GM18526 (cell line): ENCODE data around the gene SPEG.

ENCODE experiments used
- POLR2A ChIP-seq: IDR thresholded peaks from 3 replicates; pipeline ENCODE4 v1.6.1; 2011; ENCODE audit not compliant: insufficient read length; ENCODE audit errors: extremely low read depth

SPEG gene

GRCh38 chr2:219509780-219510511 lies 75.3 kb downstream of the SPEG start:
- no peak for TF ChIP-seq POLR2A

GRCh38 chr2:219510512-219511135 lies 76.0 kb downstream of the SPEG start:
- no peak for TF ChIP-seq POLR2A

GRCh38 chr2:219511547-219512325 lies 77.1 kb downstream of the SPEG start:
- no peak for TF ChIP-seq POLR2A

GRCh38 chr2:219512524-219513216 lies 78.0 kb downstream of the SPEG start:
- no peak for TF ChIP-seq POLR2A

- TF ChIP-seq POLR2A: no peak
Observed at GRCh38 chr2:219513787-219514186, 79.1 kb downstream of the SPEG start.

GRCh38 chr2:219514196-219514761 lies 79.6 kb downstream of the SPEG start, which contains the start of gene ASIC4:
Gene ASIC4 (plus strand): TSS chr2:219514482. CDS start chr2:219514725, 243 bp downstream.
- no peak for TF ChIP-seq POLR2A

GRCh38 chr2:219514836-219515235 lies 80.2 kb downstream of the SPEG start:
- TF ChIP-seq POLR2A: no peak

- no peak for TF ChIP-seq POLR2A
Observed at GRCh38 chr2:219515874-219516629, 81.4 kb downstream of the SPEG start.

GRCh38 chr2:219516888-219517287 lies 82.2 kb downstream of the SPEG start:
- no peak for TF ChIP-seq POLR2A

- no peak for TF ChIP-seq POLR2A
Observed at GRCh38 chr2:219517954-219518778, 83.5 kb downstream of the SPEG start.

- no peak for TF ChIP-seq POLR2A
Observed at GRCh38 chr2:219519526-219519916, 84.9 kb downstream of the SPEG start.

GRCh38 chr2:219520079-219520478 lies 85.4 kb downstream of the SPEG start:
- no peak for TF ChIP-seq POLR2A

GRCh38 chr2:219521066-219521880 lies 86.6 kb downstream of the SPEG start:
- TF ChIP-seq POLR2A: no peak
